HCT116 (cell line): ENCODE data around the gene ZNF213. TPM values are rescaled to one million over a fixed set of nuclear protein-coding genes. Genes with fewer than 3 reads are reported as not detected.
A peak's percentile ranks its signal among the peaks of the same experiment; 100 is the strongest.

ENCODE experiments used
- ATAC-seq: fragments of 200-7000 bp; cut with Tn5 transposase; 2 replicates; pipeline ENCODE4 v1.9.1; 2020; ENCODE audit warnings: mild to moderate bottlenecking, moderate library complexity
- Bru-seq: library from RNA; stranded (reverse); fragments of 400-500 nt; gene quantifications from one replicate; lab custom pipeline; 2021; lab: Mats Ljungman, UMichigan
- BruChase-seq, 2 experiments: library from RNA; stranded (reverse); fragments of 400-500 nt; gene quantifications; one replicate each; lab custom pipeline; 2021; lab: Mats Ljungman, UMichigan
- BruUV-seq: library from RNA; stranded (reverse); fragments of 400-500 nt; replicated peaks from 2 replicates; lab custom pipeline; 2021; lab: Mats Ljungman, UMichigan
- CTCF ChIA-PET: fragments of 300-600 bp; sonication (Branson Sonifier 250); formaldehyde crosslinking; loops from one replicate; lab custom pipeline; 2021; ENCODE audit warnings: antibody characterized with exemption; lab: Charles Lee
- POLR2A ChIA-PET: fragments of 300-600, 350-600 bp; sonication (Branson Sonifier 250); formaldehyde crosslinking; loops from one replicate; lab custom pipeline; 2021; ENCODE audit warnings: antibody characterized with exemption; lab: Charles Lee
- RAD21 ChIA-PET, 2 experiments: fragments of 300-600 bp; sonication (Branson Sonifier 250); formaldehyde crosslinking; loops; one replicate each; lab custom pipeline; 2023; ENCODE audit warnings: low total read pairs in 2 of 2; ENCODE audit not compliant: uncharacterized antibody in 2 of 2, unreplicated experiment in 2 of 2, low non-redundant PET in 1 of 2; lab: Charles Lee
- DNase-seq: peaks from one replicate; pipeline ENCODE4 v3.0.0-alpha.2; 2010; ENCODE audit warnings: low read depth, low spot score
- H2AFZ ChIP-seq: fragments of 200-600 bp; shearing (Covaris generic), sonication (generic); 2 replicates; pipeline ENCODE4 v1.6.1; 2017; ENCODE audit warnings: low read depth, mixed run types, mixed read lengths, antibody characterized with exemption, low read length; ENCODE audit not compliant: poor library complexity, severe bottlenecking
- H3K27ac ChIP-seq: 2 replicates; pipeline ENCODE4 v1.5.1; 2012; ENCODE audit warnings: low read depth, low read length
- H3K27me3 ChIP-seq: fragments of 200-600 bp; sonication (generic); 2 replicates; pipeline ENCODE4 v1.6.1; 2016; ENCODE audit warnings: mixed run types, low read length, mixed read lengths; ENCODE audit not compliant: insufficient read depth
- H3K36me3 ChIP-seq, 2 experiments: fragments of 200-500 bp in 1 of 2; fragments of 200-600 bp in 1 of 2; sonication (Bioruptor generic) in 1 of 2; sonication (generic) in 1 of 2; 2 replicates each; pipeline versions ENCODE4 v1.5.1 to v1.6.1; 2014 to 2016; ENCODE audit warnings: low read length in 2 of 2, inconsistent platforms in 1 of 2, mixed read lengths in 1 of 2, mixed run types in 1 of 2; ENCODE audit not compliant: insufficient read depth in 2 of 2, control insufficient read depth in 1 of 2
- H3K4me1 ChIP-seq, 2 experiments: fragments of 200-600 bp in 1 of 2; sonication (generic) in 1 of 2; 2 replicates each; pipeline versions ENCODE4 v1.5.1 to v1.6.1; 2012 to 2017; ENCODE audit warnings: low read length in 2 of 2, inconsistent platforms in 1 of 2, mild to moderate bottlenecking in 1 of 2, mixed read lengths in 1 of 2, mixed run types in 1 of 2, moderate library complexity in 1 of 2; ENCODE audit not compliant: insufficient read depth in 2 of 2, control insufficient read depth in 1 of 2
- H3K4me2 ChIP-seq: fragments of 200-600 bp; sonication (generic); 2 replicates; pipeline ENCODE4 v1.6.1; 2017; ENCODE audit warnings: mixed run types, low read length, mixed read lengths
- H3K4me3 ChIP-seq, 2 experiments: fragments of 200-600 bp in 1 of 2; sonication (generic) in 1 of 2; replicated peaks in 1 of 2; 2 replicates each; pipeline ENCODE4 v1.5.1; 2011 to 2016; ENCODE audit warnings: low read length in 2 of 2, control low read depth in 1 of 2, low read depth in 1 of 2, mild to moderate bottlenecking in 1 of 2, mixed read lengths in 1 of 2, mixed run types in 1 of 2
- H3K79me2 ChIP-seq: fragments of 200-600 bp; sonication (generic); 2 replicates; pipeline ENCODE4 v1.6.1; 2017; ENCODE audit warnings: mild to moderate bottlenecking, mixed run types, low read length, moderate library complexity, mixed read lengths; ENCODE audit not compliant: insufficient read depth
- H3K9ac ChIP-seq: fragments of 200-600 bp; sonication (generic); 2 replicates; pipeline ENCODE4 v1.6.1; 2016; ENCODE audit warnings: low read length, mixed read lengths
- H3K9me2 ChIP-seq: fragments of 200-600 bp; sonication (generic), shearing (Covaris generic); 2 replicates; pipeline ENCODE4 v1.6.1; 2017; ENCODE audit warnings: mixed run types, mild to moderate bottlenecking, moderate library complexity; ENCODE audit not compliant: insufficient read depth
- H3K9me3 ChIP-seq, 2 experiments: fragments of 200-500 bp in 1 of 2; fragments of 200-600 bp in 1 of 2; sonication (Bioruptor generic) in 1 of 2; sonication (generic) in 1 of 2; 2 replicates each; pipeline ENCODE4 v1.6.1; 2014 to 2017; ENCODE audit warnings: low read length in 2 of 2, mixed read lengths in 2 of 2, inconsistent platforms in 1 of 2, low read depth in 1 of 2, mild to moderate bottlenecking in 1 of 2, mixed run types in 1 of 2, moderate library complexity in 1 of 2; ENCODE audit not compliant: control insufficient read depth in 1 of 2, insufficient read depth in 1 of 2
- H4K20me1 ChIP-seq: fragments of 200-600 bp; sonication (generic), shearing (Covaris generic); 2 replicates; pipeline ENCODE4 v1.6.1; 2017; ENCODE audit warnings: mixed run types, mild to moderate bottlenecking, moderate library complexity; ENCODE audit not compliant: insufficient read depth
- CBX3 ChIP-seq: IDR thresholded peaks from 2 replicates; pipeline ENCODE4 v1.6.1; 2012; ENCODE audit warnings: low read depth
- CEBPB ChIP-seq: IDR thresholded peaks from 2 replicates; pipeline ENCODE4 v1.6.1; 2012; ENCODE audit warnings: low read depth
- EGR1 ChIP-seq: IDR thresholded peaks from 2 replicates; pipeline ENCODE4 v1.6.1; 2012; ENCODE audit warnings: low read depth
- EZH2 ChIP-seq: fragments of 200-600 bp; sonication (generic); IDR thresholded peaks from 2 replicates; pipeline ENCODE4 v1.6.1; 2017; ENCODE audit warnings: antibody characterized with exemption, mixed run types
- EZH2phosphoT487 ChIP-seq: fragments of 200-600 bp; IDR thresholded peaks from 2 replicates; pipeline ENCODE4 v1.6.1; 2018; ENCODE audit warnings: antibody characterized with exemption, borderline replicate concordance
- FOSL1 ChIP-seq: IDR thresholded peaks from 2 replicates; pipeline ENCODE4 v1.6.1; 2012; ENCODE audit warnings: low read depth
- POLR2A ChIP-seq: IDR thresholded peaks from 2 replicates; pipeline ENCODE4 v1.7.0; 2011; ENCODE audit warnings: borderline replicate concordance; ENCODE audit not compliant: insufficient read depth, insufficient read length; ENCODE audit errors: extremely low read depth
- POLR2AphosphoS5 ChIP-seq: IDR thresholded peaks from 2 replicates; pipeline ENCODE4 v1.6.1; 2011; ENCODE audit warnings: mild to moderate bottlenecking, low read depth, low read length, moderate library complexity
- RAD21 ChIP-seq: IDR thresholded peaks from 2 replicates; pipeline ENCODE4 v1.6.1; 2012; ENCODE audit warnings: low read depth, mild to moderate bottlenecking
- REST ChIP-seq: IDR thresholded peaks from 2 replicates; pipeline ENCODE4 v1.6.1; 2012; ENCODE audit warnings: low read depth
- SP1 ChIP-seq: IDR thresholded peaks from 2 replicates; pipeline ENCODE4 v1.6.1; 2012; ENCODE audit warnings: low read depth
- TCF7L2 ChIP-seq: IDR thresholded peaks from 2 replicates; pipeline ENCODE4 v1.7.0; 2011; ENCODE audit warnings: borderline replicate concordance, inconsistent platforms; ENCODE audit not compliant: insufficient read depth, insufficient read length; ENCODE audit errors: extremely low read depth
- YY1 ChIP-seq: IDR thresholded peaks from 2 replicates; pipeline ENCODE4 v1.6.1; 2011; ENCODE audit warnings: low read length, low read depth, moderate library complexity, mild to moderate bottlenecking; ENCODE audit not compliant: insufficient replicate concordance; ENCODE audit errors: extremely low read depth
- ZNF274 ChIP-seq: fragments of 200-500 bp; sonication (Bioruptor generic); IDR thresholded peaks from 2 replicates; pipeline ENCODE4 v1.6.1; 2014; ENCODE audit warnings: mild to moderate bottlenecking, low read depth, low read length, inconsistent platforms
- intact Hi-C: fragments of 100-400 bp; cut with micrococcal nuclease; formaldehyde crosslinking; loops from 2 replicates; pipeline ENCODE4 v1.10.0; 2022
- long read RNA-seq: library from polyadenylated mRNA; unstranded; transcript quantifications from one replicate; pipeline ENCODE4 v2.0.0, GENCODE V29; 2021; ENCODE audit not compliant: unreplicated experiment
- polyA plus RNA-seq: library from polyadenylated mRNA; unstranded; fragments of >200 nt; gene quantifications from 2 replicates; pipeline ENCODE4 v1.2.1, GENCODE V29; 2012; ENCODE audit warnings: missing spikeins
- total RNA-seq: library from RNA; stranded (reverse); gene quantifications from one replicate; pipeline ENCODE4 v1.2.1, GENCODE V29; 2021; ENCODE audit not compliant: unreplicated experiment
- TF ChIP-seq, protein P1 (sequence below), 3 experiments: fragments of 200-600 bp in 1 of 3; sonication (generic) in 1 of 3; IDR thresholded peaks in 2 of 3; conservative IDR thresholded peaks in 1 of 3; 2 replicates each; pipeline ENCODE4 v1.5.1; 2012 to 2017; ENCODE audit warnings: low read depth in 2 of 3, low read length in 2 of 3, antibody characterized with exemption in 1 of 3, borderline replicate concordance in 1 of 3, control low read depth in 1 of 3, mild to moderate bottlenecking in 1 of 3, mixed read lengths in 1 of 3, mixed run types in 1 of 3, moderate library complexity in 1 of 3; ENCODE audit not compliant: insufficient read depth in 1 of 3
- TF ChIP-seq, protein P2 (sequence below): IDR thresholded peaks from 2 replicates; pipeline ENCODE4 v1.6.1; 2011; ENCODE audit warnings: mild to moderate bottlenecking, low read length, moderate library complexity; ENCODE audit not compliant: insufficient replicate concordance; ENCODE audit errors: extremely low read depth

Gene ZNF213
- 11.0 TPM for total RNA-seq
- 9.4 and 10.3 TPM in 2 replicates for polyA plus RNA-seq
- Bru-seq, nascent RNA, result percentile 52 among the genes with signal in this experiment
- percentile 55 among the genes with signal in this experiment for BruChase-seq, experiment 1, labeled RNA remaining after a 6-hour chase
- percentile 57 among the genes with signal in this experiment for BruChase-seq, experiment 2, labeled RNA remaining after a 2-hour chase
- long read RNA-seq, partial matches to known transcripts, result 0 of 5 reads
- long read RNA-seq, other reads (novel, unspliced or antisense), result 1 of 5 reads

GRCh38 chr16:3134338-3135125 is at the start of gene ZNF213:
TSS of gene ZNF213 (plus strand) at chr16:3135029. CDS start at chr16:3137281, 2,252 bp downstream.
- BruUV-seq, result TSS peak; percentile 85
- H3K4me2 ChIP-seq, result peak within 1 kb of the TSS; percentile 90
- TF ChIP-seq SP1 (peak; percentile 90), CEBPB (no peak), POLR2AphosphoS5 (peak; percentile 83; the same call in 1 of the 2 replicates), EZH2phosphoT487 (no peak), ZNF274 (no peak), REST (no peak), RAD21 (no peak), EGR1 (peak; percentile 75), EZH2 (no peak), POLR2A (peak; percentile 77), FOSL1 (no peak), TCF7L2 (no peak), CBX3 (no peak), YY1 (no peak)
- TF ChIP-seq, protein P1, sequence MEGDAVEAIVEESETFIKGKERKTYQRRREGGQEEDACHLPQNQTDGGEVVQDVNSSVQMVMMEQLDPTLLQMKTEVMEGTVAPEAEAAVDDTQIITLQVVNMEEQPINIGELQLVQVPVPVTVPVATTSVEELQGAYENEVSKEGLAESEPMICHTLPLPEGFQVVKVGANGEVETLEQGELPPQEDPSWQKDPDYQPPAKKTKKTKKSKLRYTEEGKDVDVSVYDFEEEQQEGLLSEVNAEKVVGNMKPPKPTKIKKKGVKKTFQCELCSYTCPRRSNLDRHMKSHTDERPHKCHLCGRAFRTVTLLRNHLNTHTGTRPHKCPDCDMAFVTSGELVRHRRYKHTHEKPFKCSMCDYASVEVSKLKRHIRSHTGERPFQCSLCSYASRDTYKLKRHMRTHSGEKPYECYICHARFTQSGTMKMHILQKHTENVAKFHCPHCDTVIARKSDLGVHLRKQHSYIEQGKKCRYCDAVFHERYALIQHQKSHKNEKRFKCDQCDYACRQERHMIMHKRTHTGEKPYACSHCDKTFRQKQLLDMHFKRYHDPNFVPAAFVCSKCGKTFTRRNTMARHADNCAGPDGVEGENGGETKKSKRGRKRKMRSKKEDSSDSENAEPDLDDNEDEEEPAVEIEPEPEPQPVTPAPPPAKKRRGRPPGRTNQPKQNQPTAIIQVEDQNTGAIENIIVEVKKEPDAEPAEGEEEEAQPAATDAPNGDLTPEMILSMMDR (IDR thresholded peaks at IDR 0.05 in 2 of 3, conservative IDR thresholded peaks at IDR 0.05 in 1 of 3; ENCODE audit: borderline replicate concordance in 1 of 3, insufficient read depth in 1 of 3, low read depth in 2 of 3, low read length in 2 of 3), result no peak
- TF ChIP-seq, protein P2, sequence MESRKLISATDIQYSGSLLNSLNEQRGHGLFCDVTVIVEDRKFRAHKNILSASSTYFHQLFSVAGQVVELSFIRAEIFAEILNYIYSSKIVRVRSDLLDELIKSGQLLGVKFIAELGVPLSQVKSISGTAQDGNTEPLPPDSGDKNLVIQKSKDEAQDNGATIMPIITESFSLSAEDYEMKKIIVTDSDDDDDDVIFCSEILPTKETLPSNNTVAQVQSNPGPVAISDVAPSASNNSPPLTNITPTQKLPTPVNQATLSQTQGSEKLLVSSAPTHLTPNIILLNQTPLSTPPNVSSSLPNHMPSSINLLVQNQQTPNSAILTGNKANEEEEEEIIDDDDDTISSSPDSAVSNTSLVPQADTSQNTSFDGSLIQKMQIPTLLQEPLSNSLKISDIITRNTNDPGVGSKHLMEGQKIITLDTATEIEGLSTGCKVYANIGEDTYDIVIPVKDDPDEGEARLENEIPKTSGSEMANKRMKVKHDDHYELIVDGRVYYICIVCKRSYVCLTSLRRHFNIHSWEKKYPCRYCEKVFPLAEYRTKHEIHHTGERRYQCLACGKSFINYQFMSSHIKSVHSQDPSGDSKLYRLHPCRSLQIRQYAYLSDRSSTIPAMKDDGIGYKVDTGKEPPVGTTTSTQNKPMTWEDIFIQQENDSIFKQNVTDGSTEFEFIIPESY, result no peak

More at GRCh38 chr16:3134338-3135125, at the start of gene ZNF213:
- peak within 1 kb of the TSS; percentile 92 for H3K27ac ChIP-seq
- H2AFZ ChIP-seq, result no peak within 1 kb of the TSS
- H3K27me3 ChIP-seq, result no peaks in the 10 kb centered on the region
- ChIA-PET RAD21 (interaction anchor here (0.6 to 1.2 kb wide), 4 partner anchors 16 to 1739 kb away, joined by 4 to 8 read pairs (median 6); no protein-coding TSS in a partner anchor), CTCF (interaction anchor here (1.0 to 1.6 kb wide), 8 partner anchors 14 to 103 kb away, joined by 3 to 14 read pairs (median 4); no protein-coding TSS in a partner anchor), POLR2A (interaction anchor here (0.6 to 3.1 kb wide), 13 partner anchors 9 to 452 kb away, joined by 3 to 34 read pairs (median 6); partner anchors contain the start of gene HCFC1R1)
- no peaks in the 10 kb centered on the region for H4K20me1 ChIP-seq
- peaks cover 34% of the 10 kb centered on the region for H3K79me2 ChIP-seq
- peaks cover 16 to 20% of the 10 kb centered on the region in 2 experiments for H3K4me1 ChIP-seq
- DNase-seq (peak; percentile 95), ATAC-seq (peak; percentile 92)
- intact Hi-C loops, result loop anchor here (2.0 to 5.0 kb wide), 2 partner anchors 16 to 33 kb away; no protein-coding TSS in a partner anchor
- H3K4me3 ChIP-seq, result peak within 1 kb of the TSS; percentile 89 to 99
- peaks cover 0 to 6% of the 10 kb centered on the region in 2 experiments; a peak in 2 of 4 replicates for H3K36me3 ChIP-seq
- H3K9me2 ChIP-seq, result no peaks in the 10 kb centered on the region
- peak within 1 kb of the TSS; percentile 94 for H3K9ac ChIP-seq
- H3K9me3 ChIP-seq, result no peaks in the 10 kb centered on the region
